Osteocyte (in vitro differentiated cells): ENCODE results near the gene ARL5A. TPM values are rescaled to one million over a fixed set of nuclear protein-coding genes. Genes with fewer than 3 reads are reported as not detected.

ENCODE experiments used
- DNase-seq: peaks from one replicate; pipeline ENCODE4 v3.0.0; 2021; ENCODE audit warnings: mixed read lengths; ENCODE audit not compliant: unreplicated experiment; ENCODE audit errors: extremely low spot score
- H3K27ac Mint-ChIP-seq: one replicate; pipeline ENCODE4 v1.8.0; 2021; ENCODE audit warnings: mild to moderate bottlenecking, mixed read lengths; ENCODE audit not compliant: unreplicated experiment
- H3K27me3 Mint-ChIP-seq: one replicate; pipeline ENCODE4 v1.8.0; 2021; ENCODE audit warnings: mixed read lengths; ENCODE audit not compliant: unreplicated experiment
- H3K36me3 Mint-ChIP-seq: one replicate; pipeline ENCODE4 v1.8.0; 2021; ENCODE audit warnings: mixed read lengths; ENCODE audit not compliant: unreplicated experiment
- H3K4me1 Mint-ChIP-seq: one replicate; pipeline ENCODE4 v1.8.0; 2021; ENCODE audit warnings: mixed read lengths; ENCODE audit not compliant: unreplicated experiment
- H3K4me3 Mint-ChIP-seq: one replicate; pipeline ENCODE4 v1.8.0; 2021; ENCODE audit warnings: mild to moderate bottlenecking, moderate library complexity, mixed read lengths; ENCODE audit not compliant: unreplicated experiment
- H3K9me3 Mint-ChIP-seq: one replicate; pipeline ENCODE4 v1.8.0; 2021; ENCODE audit warnings: mixed read lengths; ENCODE audit not compliant: unreplicated experiment
- total RNA-seq: library from RNA; stranded (reverse); gene quantifications from 2 replicates; pipeline ENCODE4 v1.2.1, GENCODE V29; 2021
- TF ChIP-seq, protein P1 (sequence below): fragments of 200-600 bp; sonication (generic); IDR thresholded peaks from 2 replicates; pipeline ENCODE4 v1.5.0; 2021; ENCODE audit warnings: antibody characterized with exemption, mild to moderate bottlenecking, moderate library complexity

The ARL5A gene
- total RNA-seq, 1 donor from 2014 or later = 41.6 TPM

DNA sequence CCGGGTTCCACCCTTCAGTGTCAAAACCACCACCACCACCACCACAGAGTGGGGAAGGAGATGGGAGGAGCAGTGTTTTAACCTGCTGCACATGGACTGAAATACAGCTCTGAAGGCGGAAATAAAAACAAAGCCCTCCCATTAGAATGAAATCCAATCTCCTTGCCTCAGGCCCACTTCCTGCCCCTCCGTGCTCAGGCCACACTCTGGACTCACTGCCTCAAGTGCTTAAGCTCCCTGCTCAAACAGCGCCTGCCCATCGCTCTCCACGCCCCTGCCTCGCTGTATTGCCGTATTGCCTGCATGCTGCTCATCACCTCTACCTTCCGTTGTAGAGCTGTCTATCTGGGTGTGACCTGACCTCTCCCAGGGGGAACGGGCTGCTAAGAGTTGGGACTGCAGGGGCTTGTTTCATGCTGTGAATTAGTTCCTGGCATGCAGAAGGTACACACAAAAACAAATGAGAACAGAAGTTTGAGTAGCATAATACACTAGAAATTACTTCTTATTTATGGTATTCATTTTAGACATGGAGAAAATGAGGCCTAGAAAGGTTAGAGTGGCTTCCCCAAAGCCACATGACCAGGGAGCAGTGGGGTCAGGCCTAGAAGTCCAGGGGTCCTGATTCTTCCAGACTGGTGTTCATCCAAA, 62.3 kb downstream of the ARL5A start:
- Mint-ChIP-seq H3K27me3 (no peaks in the 10 kb centered on the region), H3K36me3 (peaks cover 14% of the 10 kb centered on the region), H3K9me3 (peaks cover 7% of the 10 kb centered on the region), H3K4me1 (peaks cover 16% of the 10 kb centered on the region), H3K4me3 (no peak overlapping the region), H3K27ac (no peak overlapping the region)
- no peak for DNase-seq
- TF ChIP-seq, protein P1, sequence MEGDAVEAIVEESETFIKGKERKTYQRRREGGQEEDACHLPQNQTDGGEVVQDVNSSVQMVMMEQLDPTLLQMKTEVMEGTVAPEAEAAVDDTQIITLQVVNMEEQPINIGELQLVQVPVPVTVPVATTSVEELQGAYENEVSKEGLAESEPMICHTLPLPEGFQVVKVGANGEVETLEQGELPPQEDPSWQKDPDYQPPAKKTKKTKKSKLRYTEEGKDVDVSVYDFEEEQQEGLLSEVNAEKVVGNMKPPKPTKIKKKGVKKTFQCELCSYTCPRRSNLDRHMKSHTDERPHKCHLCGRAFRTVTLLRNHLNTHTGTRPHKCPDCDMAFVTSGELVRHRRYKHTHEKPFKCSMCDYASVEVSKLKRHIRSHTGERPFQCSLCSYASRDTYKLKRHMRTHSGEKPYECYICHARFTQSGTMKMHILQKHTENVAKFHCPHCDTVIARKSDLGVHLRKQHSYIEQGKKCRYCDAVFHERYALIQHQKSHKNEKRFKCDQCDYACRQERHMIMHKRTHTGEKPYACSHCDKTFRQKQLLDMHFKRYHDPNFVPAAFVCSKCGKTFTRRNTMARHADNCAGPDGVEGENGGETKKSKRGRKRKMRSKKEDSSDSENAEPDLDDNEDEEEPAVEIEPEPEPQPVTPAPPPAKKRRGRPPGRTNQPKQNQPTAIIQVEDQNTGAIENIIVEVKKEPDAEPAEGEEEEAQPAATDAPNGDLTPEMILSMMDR = no peak

DNA sequence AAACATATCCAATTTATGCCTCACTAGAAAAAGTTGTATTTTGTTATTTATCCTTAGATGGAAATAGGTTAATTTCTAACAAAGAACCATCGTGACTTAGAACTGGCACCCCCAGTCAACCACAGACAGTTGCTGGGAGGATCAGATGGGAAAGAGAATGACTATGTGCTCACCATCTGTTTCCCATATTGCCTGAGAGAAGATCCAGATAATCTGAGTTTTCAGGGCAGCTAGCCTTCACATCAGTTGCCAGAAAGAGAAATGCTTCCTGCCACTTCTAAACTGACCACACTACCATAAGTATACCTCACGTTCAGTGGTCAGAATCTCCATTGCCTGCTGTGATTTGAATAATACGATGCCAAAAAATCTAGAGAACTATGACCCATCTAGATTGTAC, 65.5 kb downstream of the ARL5A start:
- Mint-ChIP-seq H3K27me3 (no peaks in the 10 kb centered on the region), H3K4me1 (peaks cover 16% of the 10 kb centered on the region), H3K27ac (no peak overlapping the region), H3K36me3 (peaks cover 6% of the 10 kb centered on the region), H3K9me3 (no peaks in the 10 kb centered on the region), H3K4me3 (no peak overlapping the region)
- TF ChIP-seq, protein P1 = no peak
- no peak for DNase-seq

GRCh38 chr2:151761687-151762086, 66.5 kb downstream of the ARL5A start:
- peaks cover 4% of the 10 kb centered on the region for H3K36me3 Mint-ChIP-seq
- TF ChIP-seq, protein P1 = no peak
- no peak for DNase-seq
- H3K4me3 Mint-ChIP-seq = no peak overlapping the region
- no peaks in the 10 kb centered on the region for H3K9me3 Mint-ChIP-seq
- peaks cover 16% of the 10 kb centered on the region for H3K4me1 Mint-ChIP-seq
- no peak overlapping the region for H3K27ac Mint-ChIP-seq
- H3K27me3 Mint-ChIP-seq = no peaks in the 10 kb centered on the region

DNA sequence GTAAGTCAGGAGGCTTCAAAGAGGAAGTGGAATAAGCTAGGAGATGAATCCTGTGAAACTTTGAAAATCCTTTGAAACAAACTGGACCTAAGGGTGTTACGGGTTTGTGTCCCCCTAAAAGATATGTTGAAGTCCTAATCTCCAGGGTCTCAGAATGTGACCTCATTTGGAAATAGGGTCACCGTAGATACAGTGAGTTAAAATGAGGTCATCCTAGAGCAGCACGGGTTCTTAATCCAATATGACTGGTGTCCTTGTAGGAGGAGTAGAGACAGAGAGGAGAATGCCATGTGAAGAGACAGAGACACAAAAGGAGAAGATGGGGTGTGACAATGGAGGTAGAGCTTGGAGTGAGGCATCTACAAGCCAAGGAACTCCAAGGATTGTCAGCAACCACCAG, 67.0 kb downstream of the ARL5A start:
- H3K9me3 Mint-ChIP-seq = no peaks in the 10 kb centered on the region
- peaks cover 4% of the 10 kb centered on the region for H3K36me3 Mint-ChIP-seq
- DNase-seq = no peak
- no peaks in the 10 kb centered on the region for H3K27me3 Mint-ChIP-seq
- H3K4me3 Mint-ChIP-seq = no peak overlapping the region
- peaks cover 11% of the 10 kb centered on the region for H3K4me1 Mint-ChIP-seq
- H3K27ac Mint-ChIP-seq = no peak overlapping the region
- TF ChIP-seq, protein P1 = no peak

DNA sequence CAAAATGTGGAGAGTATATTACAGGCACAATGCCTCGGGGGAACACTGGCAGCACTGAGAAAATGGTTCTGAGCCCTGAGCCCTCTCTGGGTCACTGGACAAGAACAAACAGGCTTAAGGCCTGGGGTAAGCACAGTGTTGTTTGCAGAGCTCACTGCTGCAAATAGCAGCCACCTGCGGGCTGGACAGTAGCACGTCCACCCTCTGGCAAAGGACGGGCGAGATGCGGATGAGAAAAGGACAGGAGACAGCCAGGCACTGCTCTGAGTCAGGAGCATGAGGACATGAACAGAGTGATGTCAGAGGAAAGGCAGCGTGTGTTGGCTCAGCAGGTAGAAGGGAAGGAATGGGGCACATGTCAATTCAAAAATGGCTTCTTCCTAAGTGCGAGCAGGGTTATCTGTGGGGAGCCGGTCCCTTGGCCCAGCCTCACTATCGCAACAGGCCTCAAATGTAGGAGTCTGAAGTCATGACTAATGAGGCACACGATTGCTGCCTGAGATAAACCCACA, 68.0 kb downstream of the ARL5A start:
- Mint-ChIP-seq H3K27me3 (no peaks in the 10 kb centered on the region), H3K9me3 (no peaks in the 10 kb centered on the region), H3K36me3 (peaks cover 4% of the 10 kb centered on the region), H3K4me1 (peaks cover 1% of the 10 kb centered on the region), H3K4me3 (no peak overlapping the region), H3K27ac (no peak overlapping the region)
- no peak for DNase-seq
- TF ChIP-seq, protein P1 = no peak
